Measurements from ENCODE around the gene FASN. TPM values are rescaled to one million over a fixed set of nuclear protein-coding genes. Genes with fewer than 3 reads are reported as not detected.

The FASN gene
- total and polyA plus RNA-seq, 2 donors (not counting 1 experiment from before 2014, with no cell fraction given) = 36.8 to 242 TPM

DNA sequence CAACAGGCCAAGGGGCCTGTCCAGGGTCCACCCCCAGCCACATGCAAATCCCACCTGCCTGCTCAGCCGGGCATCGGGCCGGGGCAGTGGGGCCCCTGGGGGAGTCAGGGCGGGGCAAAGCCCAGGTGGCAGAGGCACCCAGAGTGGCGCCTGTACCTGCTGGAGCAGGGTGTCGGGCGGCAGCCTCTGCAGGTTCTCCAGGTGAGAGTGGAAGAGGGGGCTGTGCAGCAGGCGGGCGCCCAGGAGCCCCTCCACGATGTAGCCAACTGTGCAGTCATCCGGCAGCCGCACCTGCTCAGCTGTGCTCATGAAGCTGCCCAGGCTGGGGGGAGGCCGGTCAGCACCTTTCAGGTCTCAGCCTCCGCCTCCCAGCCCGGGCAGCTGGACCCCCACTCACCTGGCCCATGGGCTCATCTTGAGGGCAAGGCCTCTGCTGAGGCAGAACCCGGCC is 48.5 kb downstream of the FASN start:
- TF ChIP-seq EZH2 (IDR thresholded peaks at IDR 0.05; ENCODE audit: low read length, missing control alignments) = no peak
- TF ChIP-seq, protein P1, sequence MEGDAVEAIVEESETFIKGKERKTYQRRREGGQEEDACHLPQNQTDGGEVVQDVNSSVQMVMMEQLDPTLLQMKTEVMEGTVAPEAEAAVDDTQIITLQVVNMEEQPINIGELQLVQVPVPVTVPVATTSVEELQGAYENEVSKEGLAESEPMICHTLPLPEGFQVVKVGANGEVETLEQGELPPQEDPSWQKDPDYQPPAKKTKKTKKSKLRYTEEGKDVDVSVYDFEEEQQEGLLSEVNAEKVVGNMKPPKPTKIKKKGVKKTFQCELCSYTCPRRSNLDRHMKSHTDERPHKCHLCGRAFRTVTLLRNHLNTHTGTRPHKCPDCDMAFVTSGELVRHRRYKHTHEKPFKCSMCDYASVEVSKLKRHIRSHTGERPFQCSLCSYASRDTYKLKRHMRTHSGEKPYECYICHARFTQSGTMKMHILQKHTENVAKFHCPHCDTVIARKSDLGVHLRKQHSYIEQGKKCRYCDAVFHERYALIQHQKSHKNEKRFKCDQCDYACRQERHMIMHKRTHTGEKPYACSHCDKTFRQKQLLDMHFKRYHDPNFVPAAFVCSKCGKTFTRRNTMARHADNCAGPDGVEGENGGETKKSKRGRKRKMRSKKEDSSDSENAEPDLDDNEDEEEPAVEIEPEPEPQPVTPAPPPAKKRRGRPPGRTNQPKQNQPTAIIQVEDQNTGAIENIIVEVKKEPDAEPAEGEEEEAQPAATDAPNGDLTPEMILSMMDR (conservative IDR thresholded peaks at IDR 0.05 in 1 of 2, IDR thresholded peaks at IDR 0.05 in 1 of 2; ENCODE audit: low read depth in 1 of 2, low read length in 2 of 2) = no peak
- no peak overlapping the region for H3K4me3 ChIP-seq (replicated peaks in 1 of 4; ENCODE audit: control extremely low read depth in 1 of 4, insufficient read depth in 1 of 4, low read depth in 3 of 4, low read length in 4 of 4)
- H3K4me2 ChIP-seq (ENCODE audit: extremely low read depth, insufficient read depth, low read length) = no peak overlapping the region
- no peaks in the 10 kb centered on the region for H3K27me3 ChIP-seq (ENCODE audit: control insufficient read depth, insufficient read depth, low read length)
- H3K9ac ChIP-seq (ENCODE audit: insufficient read depth, low read length) = no peak overlapping the region
- H4K20me1 ChIP-seq (ENCODE audit: control insufficient read depth, extremely low read depth, insufficient read depth, low read length) = no peaks in the 10 kb centered on the region
- H2AFZ ChIP-seq (ENCODE audit: low read length) = no peak overlapping the region
- H3K27ac ChIP-seq (ENCODE audit: insufficient read depth, low read length) = no peak overlapping the region
- no peak for DNase-seq (ENCODE audit: low read depth in 2 of 2)
- H3K79me2 ChIP-seq (ENCODE audit: control insufficient read depth, insufficient read depth, low read length) = peaks cover 21% of the 10 kb centered on the region
- no peaks in the 10 kb centered on the region for H3K9me3 ChIP-seq (ENCODE audit: control insufficient read depth, insufficient read depth, low read depth, low read length)
- H3K36me3 ChIP-seq (ENCODE audit: control insufficient read depth, insufficient read depth, low read length) = peaks cover 29% of the 10 kb centered on the region
- H3K4me1 ChIP-seq (ENCODE audit: control insufficient read depth, extremely low read depth, insufficient read depth, low read length) = peaks cover 7% of the 10 kb centered on the region

DNA sequence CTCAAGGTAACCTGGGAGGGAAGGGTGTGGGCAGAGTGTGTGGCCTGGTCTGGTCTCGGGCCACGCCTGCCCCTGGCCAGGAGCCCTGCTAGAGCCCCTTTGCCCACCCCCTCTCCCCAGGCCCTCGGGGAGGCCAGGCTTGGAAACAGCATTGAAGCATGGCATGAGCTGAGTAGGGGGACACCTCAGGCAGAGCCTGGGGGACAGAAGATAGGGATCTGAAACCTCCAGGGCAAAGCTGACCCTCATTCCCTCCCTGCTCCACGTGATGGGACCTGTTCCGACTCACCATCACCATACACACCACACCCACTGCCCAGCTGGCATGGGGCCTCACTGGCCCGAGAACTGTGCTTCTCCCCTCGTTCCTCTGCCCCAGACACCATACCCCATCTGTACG is 48.9 kb downstream of the FASN start:
- Histone ChIP-seq H3K27me3 (ENCODE audit: control insufficient read depth, insufficient read depth, low read length) (no peaks in the 10 kb centered on the region), H3K79me2 (ENCODE audit: control insufficient read depth, insufficient read depth, low read length) (peaks cover 21% of the 10 kb centered on the region), H2AFZ (ENCODE audit: low read length) (no peak overlapping the region), H3K4me3 (replicated peaks in 1 of 4; ENCODE audit: control extremely low read depth in 1 of 4, insufficient read depth in 1 of 4, low read depth in 3 of 4, low read length in 4 of 4) (no peak overlapping the region), H3K9ac (ENCODE audit: insufficient read depth, low read length) (no peak overlapping the region), H3K27ac (ENCODE audit: insufficient read depth, low read length) (no peak overlapping the region), H3K4me1 (ENCODE audit: control insufficient read depth, extremely low read depth, insufficient read depth, low read length) (peaks cover 7% of the 10 kb centered on the region), H4K20me1 (ENCODE audit: control insufficient read depth, extremely low read depth, insufficient read depth, low read length) (no peaks in the 10 kb centered on the region), H3K4me2 (ENCODE audit: extremely low read depth, insufficient read depth, low read length) (no peak overlapping the region), H3K9me3 (ENCODE audit: control insufficient read depth, insufficient read depth, low read depth, low read length) (no peaks in the 10 kb centered on the region), H3K36me3 (ENCODE audit: control insufficient read depth, insufficient read depth, low read length) (peaks cover 25% of the 10 kb centered on the region)
- TF ChIP-seq, protein P1 (conservative IDR thresholded peaks at IDR 0.05 in 1 of 2, IDR thresholded peaks at IDR 0.05 in 1 of 2; ENCODE audit: low read depth in 1 of 2, low read length in 2 of 2) = no peak
- TF ChIP-seq EZH2 (IDR thresholded peaks at IDR 0.05; ENCODE audit: low read length, missing control alignments) = no peak
- no peak for DNase-seq (ENCODE audit: low read depth in 2 of 2)

DNA sequence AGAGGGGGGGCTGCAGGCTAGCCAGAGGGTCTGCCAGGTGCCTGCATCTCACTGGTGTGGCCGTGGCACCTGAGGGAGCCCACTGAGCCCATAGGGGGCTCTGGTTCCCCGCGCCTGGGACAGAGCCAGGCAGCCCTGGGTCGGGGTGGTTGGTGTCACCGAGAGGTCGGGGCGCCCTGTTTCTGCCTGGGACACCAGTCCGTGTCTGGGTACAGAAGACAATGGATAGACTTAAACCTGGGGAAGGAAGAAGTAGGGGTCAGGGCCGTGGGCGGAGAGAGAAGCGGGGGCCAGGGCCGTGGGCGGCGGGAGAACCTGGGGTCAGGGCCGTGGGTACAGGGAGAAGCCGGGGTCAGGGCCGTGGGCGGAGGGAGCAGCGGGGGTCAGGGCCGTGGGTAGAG is 49.5 kb downstream of the FASN start:
- Histone ChIP-seq H3K27ac (ENCODE audit: insufficient read depth, low read length) (no peak overlapping the region), H3K9me3 (ENCODE audit: control insufficient read depth, insufficient read depth, low read depth, low read length) (no peaks in the 10 kb centered on the region), H3K4me1 (ENCODE audit: control insufficient read depth, extremely low read depth, insufficient read depth, low read length) (peaks cover 7% of the 10 kb centered on the region), H4K20me1 (ENCODE audit: control insufficient read depth, extremely low read depth, insufficient read depth, low read length) (no peaks in the 10 kb centered on the region), H3K4me3 (replicated peaks in 1 of 4; ENCODE audit: control extremely low read depth in 1 of 4, insufficient read depth in 1 of 4, low read depth in 3 of 4, low read length in 4 of 4) (no peak overlapping the region), H3K36me3 (ENCODE audit: control insufficient read depth, insufficient read depth, low read length) (peaks cover 22% of the 10 kb centered on the region), H2AFZ (ENCODE audit: low read length) (no peak overlapping the region), H3K79me2 (ENCODE audit: control insufficient read depth, insufficient read depth, low read length) (peaks cover 17% of the 10 kb centered on the region), H3K9ac (ENCODE audit: insufficient read depth, low read length) (no peak overlapping the region), H3K4me2 (ENCODE audit: extremely low read depth, insufficient read depth, low read length) (no peak overlapping the region), H3K27me3 (ENCODE audit: control insufficient read depth, insufficient read depth, low read length) (no peaks in the 10 kb centered on the region)
- TF ChIP-seq EZH2 (IDR thresholded peaks at IDR 0.05; ENCODE audit: low read length, missing control alignments) = no peak
- DNase-seq (ENCODE audit: low read depth in 2 of 2) = no peak
